ENCODE results near the gene NIPAL3. TPM values are rescaled to one million over a fixed set of nuclear protein-coding genes. Genes with fewer than 3 reads are reported as not detected.

NIPAL3 gene
- total RNA-seq, 1 donor from 2014 or later = 32.5 TPM

DNA sequence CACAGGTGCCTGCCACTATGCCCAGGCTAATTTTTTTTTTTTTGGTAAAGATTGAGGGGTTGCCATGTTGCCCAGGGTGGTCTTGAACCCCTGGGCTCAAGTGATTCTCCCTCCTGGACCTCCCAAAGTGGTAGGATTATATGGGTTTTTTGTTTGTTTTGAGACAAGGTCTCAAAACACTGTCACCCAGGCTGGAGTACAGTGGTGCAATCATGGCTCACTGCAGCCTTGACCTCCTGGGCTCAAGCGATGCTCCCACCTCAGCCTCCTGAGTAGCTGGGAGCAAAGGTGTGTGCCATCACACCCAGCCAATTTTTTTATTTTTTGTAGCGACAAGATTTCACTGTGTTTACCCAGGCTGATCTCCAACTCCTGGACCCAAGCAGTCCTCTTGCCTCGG lies 78.2 kb downstream of the NIPAL3 start:
- TF ChIP-seq, protein P1, sequence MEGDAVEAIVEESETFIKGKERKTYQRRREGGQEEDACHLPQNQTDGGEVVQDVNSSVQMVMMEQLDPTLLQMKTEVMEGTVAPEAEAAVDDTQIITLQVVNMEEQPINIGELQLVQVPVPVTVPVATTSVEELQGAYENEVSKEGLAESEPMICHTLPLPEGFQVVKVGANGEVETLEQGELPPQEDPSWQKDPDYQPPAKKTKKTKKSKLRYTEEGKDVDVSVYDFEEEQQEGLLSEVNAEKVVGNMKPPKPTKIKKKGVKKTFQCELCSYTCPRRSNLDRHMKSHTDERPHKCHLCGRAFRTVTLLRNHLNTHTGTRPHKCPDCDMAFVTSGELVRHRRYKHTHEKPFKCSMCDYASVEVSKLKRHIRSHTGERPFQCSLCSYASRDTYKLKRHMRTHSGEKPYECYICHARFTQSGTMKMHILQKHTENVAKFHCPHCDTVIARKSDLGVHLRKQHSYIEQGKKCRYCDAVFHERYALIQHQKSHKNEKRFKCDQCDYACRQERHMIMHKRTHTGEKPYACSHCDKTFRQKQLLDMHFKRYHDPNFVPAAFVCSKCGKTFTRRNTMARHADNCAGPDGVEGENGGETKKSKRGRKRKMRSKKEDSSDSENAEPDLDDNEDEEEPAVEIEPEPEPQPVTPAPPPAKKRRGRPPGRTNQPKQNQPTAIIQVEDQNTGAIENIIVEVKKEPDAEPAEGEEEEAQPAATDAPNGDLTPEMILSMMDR (conservative IDR thresholded peaks at IDR 0.05; ENCODE audit: low read depth, low read length) = no peak
- H3K4me3 ChIP-seq (ENCODE audit: low read depth, low read length) = no peak overlapping the region
- DNase-seq (ENCODE audit: low read depth) = no peak

DNA sequence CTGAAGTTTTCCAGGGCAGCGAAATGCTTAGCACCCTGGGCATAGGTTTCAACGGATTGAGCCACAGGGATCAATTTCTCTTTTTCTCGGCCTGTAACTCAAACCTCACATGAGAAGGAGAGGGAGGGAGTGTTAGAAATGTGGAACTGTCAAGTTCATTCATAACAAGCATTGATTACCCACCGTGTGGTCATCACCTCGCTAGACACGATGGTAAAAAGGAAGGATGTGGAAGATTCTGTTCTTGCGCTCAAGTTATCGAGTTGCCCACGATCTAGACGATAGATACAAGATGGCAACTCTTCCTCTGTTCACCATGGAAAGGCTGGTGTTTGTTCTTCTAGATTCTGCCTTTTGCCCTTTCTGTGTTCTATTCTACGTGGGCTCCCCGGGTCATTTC lies 83.0 kb downstream of the NIPAL3 start:
- DNase-seq (ENCODE audit: low read depth) = no peak
- H3K4me3 ChIP-seq (ENCODE audit: low read depth, low read length) = no peak overlapping the region
- TF ChIP-seq, protein P1 (conservative IDR thresholded peaks at IDR 0.05; ENCODE audit: low read depth, low read length) = no peak

DNA sequence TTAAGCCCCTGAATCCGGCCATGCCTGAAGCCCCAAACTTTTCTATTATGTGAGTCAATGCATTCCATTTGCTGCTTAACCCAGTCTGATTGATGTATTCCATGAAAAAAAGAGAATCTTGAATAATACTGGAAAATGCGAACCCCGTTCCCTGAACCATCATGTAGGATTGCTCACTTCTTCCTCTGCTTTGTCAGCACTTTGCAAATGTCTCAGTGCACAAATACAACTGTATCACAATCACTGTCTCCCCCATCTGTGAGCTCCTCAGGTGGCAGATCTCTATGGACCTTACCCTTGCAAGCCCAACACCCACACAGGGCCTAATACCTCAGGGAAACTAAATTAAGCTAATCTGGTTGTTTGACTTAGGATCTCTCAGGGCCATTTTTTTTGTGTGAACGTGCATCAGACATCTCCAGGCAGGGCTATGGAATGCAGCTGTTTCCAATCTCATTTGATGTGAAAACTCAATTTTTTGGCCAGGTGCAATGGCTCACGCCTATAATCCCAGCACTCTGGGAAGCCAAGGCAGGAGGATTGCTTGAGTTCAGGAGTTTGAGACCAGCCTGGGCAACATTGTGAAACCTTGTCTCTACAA lies 84.9 kb downstream of the NIPAL3 start:
- TF ChIP-seq, protein P1 (conservative IDR thresholded peaks at IDR 0.05; ENCODE audit: low read depth, low read length) = no peak
- DNase-seq (ENCODE audit: low read depth) = no peak
- no peak overlapping the region for H3K4me3 ChIP-seq (ENCODE audit: low read depth, low read length)

- TF ChIP-seq, protein P1 (conservative IDR thresholded peaks at IDR 0.05; ENCODE audit: low read depth, low read length) = no peak
- peak overlapping the region; percentile 79 for H3K4me3 ChIP-seq (ENCODE audit: low read depth, low read length)
- DNase-seq (ENCODE audit: low read depth) = no peak
Measured at GRCh38 chr1:24501371-24502064, 85.9 kb downstream of the NIPAL3 start.

GRCh38 chr1:24502065-24502708 lies 86.6 kb downstream of the NIPAL3 start:
- TF ChIP-seq, protein P1 (conservative IDR thresholded peaks at IDR 0.05; ENCODE audit: low read depth, low read length) = no peak
- no peak for DNase-seq (ENCODE audit: low read depth)
- peak overlapping the region; percentile 79 for H3K4me3 ChIP-seq (ENCODE audit: low read depth, low read length)

- H3K4me3 ChIP-seq (ENCODE audit: low read depth, low read length) = peak within 1 kb of the TSS; percentile 79
- TF ChIP-seq, protein P1 (conservative IDR thresholded peaks at IDR 0.05; ENCODE audit: low read depth, low read length) = no peak
- DNase-seq (ENCODE audit: low read depth) = no peak
Measured at GRCh38 chr1:24502709-24503058, 87.1 kb downstream of the NIPAL3 start, which contains the start of gene RCAN3. TSS of gene RCAN3 (plus strand) at chr1:24502836. CDS start at chr1:24514373, 11,537 bp downstream.
